ENCODE data around the gene DSCAM. TPM values are rescaled to one million over a fixed set of nuclear protein-coding genes. Genes with fewer than 3 reads are reported as not detected.

The DSCAM gene
- polyA plus RNA-seq, 4 donors: 0.06 to 0.13 (median 0.11) TPM

DNA sequence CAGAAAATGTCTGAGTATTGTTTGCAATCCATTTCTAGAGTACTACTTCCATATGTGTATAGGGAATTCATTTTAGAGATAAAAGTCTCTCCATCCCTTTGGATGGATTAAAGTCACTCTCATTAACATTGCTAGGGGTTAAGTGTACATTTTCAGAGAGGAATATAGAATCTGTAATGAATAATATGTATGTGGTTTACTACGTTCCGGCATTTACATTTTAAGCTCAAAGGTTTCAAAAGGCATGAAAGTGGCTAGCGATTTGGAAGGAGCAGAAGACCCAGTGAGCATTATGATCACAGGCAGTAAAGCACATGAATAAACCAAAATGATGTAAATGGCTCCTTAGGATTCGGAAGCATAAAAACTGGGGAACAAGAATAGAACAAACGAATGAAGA is 123.0 kb downstream of the DSCAM start:
- no peak for DNase-seq (ENCODE audit: low read depth in 4 of 4, low spot score in 3 of 4)

- no peak for DNase-seq (ENCODE audit: low read depth in 4 of 4, low spot score in 3 of 4)
Measured at GRCh38 chr21:40723317-40723716, 123.6 kb downstream of the DSCAM start.

DNA sequence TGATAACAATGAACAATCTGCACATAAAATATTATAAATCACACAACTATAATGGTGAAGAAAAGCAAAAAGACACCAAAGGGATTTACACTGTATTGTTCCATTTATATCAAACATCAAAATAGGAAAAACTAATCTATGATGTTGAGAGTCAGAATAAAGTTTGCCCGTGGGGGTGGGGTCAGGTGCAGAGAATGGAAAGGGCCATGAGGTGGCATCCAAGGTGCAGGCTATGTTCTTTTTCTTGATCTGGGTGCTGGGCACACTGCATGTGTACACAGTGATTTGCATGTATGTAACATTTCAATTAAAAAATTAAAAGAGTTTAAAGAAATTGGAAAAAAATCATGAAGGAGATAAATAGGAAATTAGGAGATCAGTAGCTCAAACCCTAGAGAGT is 127.3 kb downstream of the DSCAM start:
- no peak for DNase-seq (ENCODE audit: low read depth in 4 of 4, low spot score in 3 of 4)

- DNase-seq (ENCODE audit: low read depth in 4 of 4, low spot score in 3 of 4): no peak
Measured at GRCh38 chr21:40717028-40717427, 129.9 kb downstream of the DSCAM start.

DNA sequence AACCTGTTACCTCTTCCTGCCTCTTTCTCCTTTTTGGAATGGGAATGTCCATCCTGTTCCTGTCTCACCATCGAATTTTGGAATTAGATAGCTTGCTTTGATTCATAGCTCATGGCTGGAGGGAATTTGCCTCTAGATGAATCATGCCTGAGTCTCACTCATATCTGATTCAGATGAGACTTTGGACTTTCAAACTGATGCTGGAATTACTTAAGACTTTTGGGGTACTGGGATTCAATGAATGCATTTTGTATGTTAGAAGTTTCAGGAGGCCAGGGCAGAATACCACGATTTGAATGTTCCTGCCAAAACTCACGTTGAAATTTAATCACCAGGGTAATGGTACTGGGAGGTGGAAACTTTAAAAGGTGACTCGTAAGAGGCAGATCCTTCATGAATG is 132.4 kb downstream of the DSCAM start:
- DNase-seq (ENCODE audit: low read depth in 4 of 4, low spot score in 3 of 4): no peak

DNA sequence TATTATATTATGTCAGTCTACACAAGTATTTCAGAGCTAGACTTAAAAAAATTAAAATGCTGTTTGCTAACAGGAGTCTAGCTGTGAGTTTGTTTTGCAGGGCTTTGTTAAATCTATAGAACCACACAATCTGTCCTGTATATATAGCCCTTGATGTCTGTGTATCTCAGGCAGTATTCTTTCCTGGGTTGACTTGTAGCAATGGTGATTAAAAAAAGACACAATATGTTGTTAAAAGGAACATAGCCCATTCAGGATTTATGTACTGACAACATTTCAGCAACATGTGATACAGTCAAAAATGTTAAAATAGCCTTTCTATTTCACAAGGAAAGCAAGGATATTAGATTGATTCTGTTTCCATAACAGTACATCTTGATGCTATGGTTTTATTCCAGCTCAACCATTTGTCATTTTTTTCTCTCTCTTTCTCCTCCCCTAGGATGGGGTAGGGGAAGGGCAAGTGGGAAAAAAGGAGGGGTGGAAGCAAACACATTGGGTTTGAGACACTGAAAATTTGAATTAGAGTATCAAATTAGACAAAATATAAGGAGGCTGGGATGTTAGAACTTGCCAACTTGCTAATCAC is 139.2 kb downstream of the DSCAM start:
- no peak for DNase-seq (ENCODE audit: low read depth in 4 of 4, low spot score in 3 of 4)

DNA sequence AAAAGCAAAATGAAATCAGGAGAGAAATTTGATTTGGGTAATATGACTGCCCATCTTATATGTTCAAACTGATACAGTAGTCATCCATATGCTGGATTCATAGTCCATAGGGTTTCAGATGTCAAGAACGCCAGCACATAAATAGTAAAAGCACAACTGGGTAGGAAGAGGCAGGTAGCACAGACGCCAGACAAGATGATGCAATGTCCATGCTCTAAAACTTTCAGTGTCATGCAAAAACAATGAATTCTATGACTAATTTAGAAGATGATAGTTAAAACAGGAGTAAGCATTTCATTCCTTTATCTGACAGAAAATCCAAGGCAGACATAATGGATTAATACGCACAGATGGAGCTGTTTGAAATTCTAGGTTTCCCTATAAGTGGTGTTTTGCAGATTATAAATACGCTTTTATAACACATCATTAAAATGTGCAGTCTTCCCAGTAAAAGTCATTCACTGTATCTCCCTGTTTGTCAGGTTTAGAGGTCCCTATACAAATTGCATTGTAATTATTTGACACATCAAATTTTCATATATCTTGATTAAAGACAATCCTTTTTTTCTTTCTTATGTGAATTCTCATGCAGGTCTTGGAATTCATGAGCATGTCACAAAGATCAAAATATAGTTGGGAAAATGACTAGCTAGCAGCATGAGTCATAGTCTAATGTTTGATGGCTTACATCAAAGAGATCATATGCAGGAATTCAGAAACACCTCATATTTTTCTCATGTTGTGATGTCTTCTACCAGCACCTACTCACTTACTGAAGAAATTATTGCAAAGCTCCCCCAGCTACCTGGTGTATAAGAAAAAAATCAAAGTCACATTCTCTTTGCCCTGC is 139.9 kb downstream of the DSCAM start:
- no peak for DNase-seq (ENCODE audit: low read depth in 4 of 4, low spot score in 3 of 4)

DNA sequence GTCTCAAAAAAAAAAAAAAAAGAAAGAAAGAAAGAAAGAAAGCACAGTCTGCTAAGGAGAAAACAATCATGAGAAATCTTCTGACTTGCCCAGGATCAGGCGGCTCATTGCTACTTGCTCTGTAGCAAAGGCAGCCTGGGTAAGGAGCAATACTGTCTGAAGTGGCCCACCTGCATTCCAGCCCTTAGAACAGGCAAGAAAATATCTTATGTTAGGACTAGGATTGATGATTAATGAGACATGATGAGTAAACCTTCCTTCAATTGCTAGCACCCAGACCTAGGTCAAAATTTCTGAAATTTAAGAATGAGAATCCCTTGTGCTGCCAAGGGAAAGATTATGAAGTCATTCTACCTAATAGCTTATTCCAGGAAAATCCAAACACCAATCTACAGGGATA is 140.8 kb downstream of the DSCAM start:
- no peak for DNase-seq (ENCODE audit: low read depth in 4 of 4, low spot score in 3 of 4)

- DNase-seq (ENCODE audit: low read depth in 4 of 4, low spot score in 3 of 4): no peak
Measured at GRCh38 chr21:40704141-40704540, 142.8 kb downstream of the DSCAM start.

GRCh38 chr21:40699366-40699765 is 147.6 kb downstream of the DSCAM start:
- no peak for DNase-seq (ENCODE audit: low read depth in 4 of 4, low spot score in 3 of 4)

GRCh38 chr21:40696246-40696645 is 150.7 kb downstream of the DSCAM start:
- DNase-seq (ENCODE audit: low read depth in 4 of 4, low spot score in 3 of 4): no peak

DNA sequence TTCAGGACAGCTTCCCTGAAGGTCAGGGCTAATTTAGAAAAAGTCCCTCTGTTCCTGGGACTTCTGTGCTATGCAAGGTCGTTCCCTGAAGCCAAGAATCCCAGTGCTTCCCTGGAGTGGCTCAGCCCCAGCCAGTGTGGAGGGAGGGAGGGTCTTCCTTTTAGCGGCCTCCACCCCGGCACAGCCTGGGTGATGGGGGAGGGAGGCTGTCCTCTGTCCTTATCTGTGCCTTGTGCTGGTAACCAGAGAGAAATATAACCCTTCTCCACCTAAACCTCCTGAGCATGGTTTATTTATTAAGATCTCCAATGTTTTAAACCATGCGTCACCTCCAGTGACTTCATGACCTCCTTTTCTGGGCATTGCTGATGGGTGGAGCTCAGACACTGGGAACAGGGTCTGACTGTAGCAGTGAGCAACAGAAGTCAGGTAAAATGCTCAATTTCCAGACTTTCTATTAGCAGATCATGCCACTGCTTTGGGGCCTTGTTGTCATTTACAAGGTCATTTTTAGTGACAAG is 157.1 kb downstream of the DSCAM start:
- DNase-seq (ENCODE audit: low read depth in 4 of 4, low spot score in 3 of 4): no peak

- no peak for DNase-seq (ENCODE audit: low read depth in 4 of 4, low spot score in 3 of 4)
Measured at GRCh38 chr21:40689217-40689616, 157.7 kb downstream of the DSCAM start.

DNA sequence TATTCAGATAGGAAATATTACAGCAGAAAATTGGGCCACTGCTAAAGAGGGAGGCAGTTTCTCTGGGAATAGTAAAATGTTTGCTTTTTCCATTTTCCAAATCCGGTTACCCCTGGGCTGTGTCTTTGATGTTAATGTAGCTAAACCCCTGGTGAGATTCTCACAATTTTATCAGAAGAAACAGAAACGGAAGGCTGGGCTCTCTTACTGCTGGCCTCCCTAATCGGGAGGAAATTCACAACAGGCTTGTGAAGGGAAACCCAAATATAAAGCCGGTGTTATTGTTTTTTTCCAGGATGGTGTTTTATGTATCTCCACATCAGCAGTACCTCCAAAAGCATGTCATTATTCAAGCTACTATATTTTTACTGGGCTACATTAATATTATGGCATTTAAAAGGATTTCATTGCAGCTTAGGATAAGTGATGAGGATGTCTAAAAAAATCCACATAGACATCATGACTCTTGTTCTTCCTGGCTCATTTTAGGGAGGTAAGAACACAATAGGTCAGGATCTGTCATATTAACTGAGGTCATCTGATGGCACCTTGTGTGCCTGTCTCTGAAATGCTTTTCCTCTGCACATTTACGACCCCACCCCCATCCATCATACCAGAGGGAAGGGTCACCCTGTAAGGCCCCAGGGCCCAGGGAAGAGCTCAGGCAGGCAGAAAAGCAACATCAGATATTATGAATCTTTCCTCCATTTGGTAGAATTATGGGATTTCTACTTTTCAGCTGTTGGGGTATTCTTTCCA is 158.7 kb downstream of the DSCAM start:
- no peak for DNase-seq (ENCODE audit: low read depth in 4 of 4, low spot score in 3 of 4)

DNA sequence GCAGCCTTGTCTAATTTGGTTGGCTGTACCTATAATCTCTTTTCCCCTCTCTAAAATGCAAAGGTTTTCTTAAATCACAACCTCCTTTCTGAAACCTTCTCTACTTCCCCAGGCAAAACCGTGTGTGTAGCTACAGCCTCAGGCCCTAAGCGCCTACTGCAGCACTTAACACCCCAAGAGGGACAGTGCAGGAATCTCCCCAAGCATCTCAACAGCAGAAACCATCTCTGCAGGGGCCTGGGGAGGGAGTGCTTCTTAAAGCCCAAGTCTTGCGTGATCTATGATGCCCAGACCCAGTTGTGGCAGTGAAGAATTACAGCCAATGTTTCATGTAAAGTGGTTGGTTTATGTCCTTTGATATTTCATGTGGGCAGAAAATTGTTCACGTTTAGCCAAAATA is 159.3 kb downstream of the DSCAM start:
- DNase-seq (ENCODE audit: low read depth in 4 of 4, low spot score in 3 of 4): no peak

DNA sequence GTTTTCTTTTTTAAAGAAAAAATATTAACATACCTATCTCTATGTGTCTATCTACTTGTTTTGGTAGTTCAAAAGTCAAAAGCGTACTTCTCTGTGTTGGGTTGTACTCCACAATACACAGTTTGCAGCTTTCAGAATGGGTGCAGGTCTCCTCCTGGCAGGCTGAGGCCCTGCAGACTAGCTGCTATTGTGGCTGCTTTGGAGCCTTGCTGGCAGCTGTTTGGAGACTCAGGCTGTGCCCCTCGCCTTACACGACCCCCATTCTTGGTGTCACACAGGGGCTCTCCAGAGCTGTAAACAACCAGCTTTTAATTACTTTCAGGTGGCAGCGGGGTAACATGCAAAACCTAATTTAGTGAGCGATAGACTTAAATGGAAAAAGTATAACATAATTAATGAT is 160.4 kb downstream of the DSCAM start:
- no peak for DNase-seq (ENCODE audit: low read depth in 4 of 4, low spot score in 3 of 4)

DNA sequence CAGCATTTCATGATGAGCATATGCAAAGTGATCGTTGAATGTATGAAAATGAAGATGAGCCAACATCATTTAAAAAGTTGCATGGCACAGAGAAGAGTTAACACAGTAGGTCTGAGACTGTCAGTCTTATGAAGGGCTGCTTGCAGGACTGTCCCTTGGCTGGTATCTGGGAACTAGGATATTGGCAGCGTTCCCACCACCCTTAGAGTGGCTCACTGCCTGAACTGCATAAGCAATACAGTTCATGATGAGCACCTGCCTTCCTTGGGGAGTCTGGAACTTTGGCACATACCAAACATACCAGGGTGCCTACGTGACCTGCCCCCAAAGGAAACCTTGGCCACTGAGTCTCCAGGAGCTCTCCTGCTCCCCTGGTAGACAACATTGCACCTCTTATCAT is 161.8 kb downstream of the DSCAM start:
- no peak for DNase-seq (ENCODE audit: low read depth in 4 of 4, low spot score in 3 of 4)

- DNase-seq (ENCODE audit: low read depth in 4 of 4, low spot score in 3 of 4): no peak
Measured at GRCh38 chr21:40684726-40685125, 162.2 kb downstream of the DSCAM start.

DNA sequence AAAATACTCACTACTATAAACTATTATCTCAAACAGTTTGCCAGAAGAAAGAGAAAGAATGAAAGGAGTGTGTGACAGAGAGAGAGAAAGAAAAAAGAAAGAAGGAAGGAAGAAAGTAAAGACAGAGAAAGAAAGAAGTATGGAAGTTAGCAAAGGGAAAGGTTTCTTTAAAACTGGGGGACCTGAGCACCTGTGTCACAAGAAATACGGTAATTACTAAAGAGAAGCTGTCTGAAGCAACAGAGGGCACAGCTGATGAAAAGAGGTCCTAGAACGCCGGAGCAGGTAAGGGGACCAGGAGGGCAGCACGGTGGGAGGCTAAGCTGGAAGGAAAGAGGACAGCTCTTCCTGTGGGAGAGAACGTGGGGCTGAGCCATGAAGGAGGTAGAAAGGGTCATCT is 163.6 kb downstream of the DSCAM start:
- no peak for DNase-seq (ENCODE audit: low read depth in 4 of 4, low spot score in 3 of 4)

DNA sequence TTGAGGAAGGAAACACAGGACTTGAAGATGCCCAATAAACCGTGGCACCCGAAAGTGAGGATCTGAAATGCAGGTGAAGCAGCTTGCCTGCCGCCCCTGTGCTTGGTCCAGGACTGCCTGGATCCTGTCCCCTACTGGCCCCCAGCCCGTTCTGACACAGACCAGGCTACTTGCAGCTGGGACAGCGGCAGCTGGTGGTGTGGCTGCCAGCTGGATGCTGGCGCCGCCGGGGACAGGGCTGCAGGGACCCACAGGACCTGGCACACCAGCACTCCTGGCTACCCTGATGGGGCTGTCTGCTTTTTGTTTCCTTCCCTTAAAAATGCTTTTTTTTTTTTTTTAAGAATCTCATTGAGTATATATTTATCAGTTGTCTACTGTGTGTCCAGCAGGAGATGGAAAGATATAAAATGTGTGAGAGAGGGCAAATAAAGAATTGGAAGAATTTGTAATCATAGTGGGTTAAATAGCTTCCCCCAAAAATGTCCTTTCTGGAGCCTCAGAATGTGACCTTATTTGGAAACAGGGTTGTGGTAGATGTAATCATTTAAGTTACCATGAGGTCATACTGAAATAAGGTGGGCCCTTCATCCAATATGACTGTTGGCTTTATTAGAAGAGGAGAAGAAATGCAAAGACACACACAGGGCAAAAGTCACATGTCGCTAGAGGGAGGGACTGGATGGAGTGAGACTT is 165.6 kb downstream of the DSCAM start:
- DNase-seq (ENCODE audit: low read depth in 4 of 4, low spot score in 3 of 4): no peak

GRCh38 chr21:40680311-40680710 is 166.6 kb downstream of the DSCAM start:
- no peak for DNase-seq (ENCODE audit: low read depth in 4 of 4, low spot score in 3 of 4)
